Thoracic aorta (tissue), 2 donors: Measurements from ENCODE around the gene HDAC4. TPM values are rescaled to one million over a fixed set of nuclear protein-coding genes. Genes with fewer than 3 reads are reported as not detected.
"Not testable (repeated sequence)": the region's sequence is repeated elsewhere in the genome, so short reads cannot be mapped to it uniquely, and the experiment has no call there.

Experiments used
- ATAC-seq: fragments of 150-250 bp; one replicate; pipeline ENCODE4 v1.8.0; 2017; ENCODE audit warnings: low read depth; ENCODE audit not compliant: insufficient number of reproducible peaks, low FRiP score
- DNase-seq: peaks from one replicate; pipeline ENCODE4 v3.0.0-alpha.2; 2020; ENCODE audit warnings: low spot score
- H3K27ac ChIP-seq, 2 donors: fragments of 200-600 bp; sonication (generic); 1 replicate in 1 of 2; 2 replicates in 1 of 2; pipeline ENCODE4 v1.5.1; 2016; ENCODE audit warnings: mild to moderate bottlenecking in 2 of 2, moderate library complexity in 2 of 2
- H3K27me3 ChIP-seq: fragments of 200-600 bp; sonication (generic); replicated peaks from 2 replicates; pipeline ENCODE4 v1.6.0; 2016; ENCODE audit warnings: mild to moderate bottlenecking; ENCODE audit not compliant: insufficient read depth
- H3K36me3 ChIP-seq: fragments of 200-600 bp; sonication (generic); one replicate; pipeline ENCODE4 v1.5.1; 2016
- H3K4me1 ChIP-seq, 2 donors: fragments of 200-600 bp; sonication (generic); 1 replicate in 1 of 2; 2 replicates in 1 of 2; pipeline versions ENCODE4 v1.5.1 to v1.6.0; 2016; ENCODE audit warnings: low read depth in 2 of 2, mild to moderate bottlenecking in 1 of 2; ENCODE audit not compliant: control insufficient read depth in 1 of 2
- H3K4me3 ChIP-seq: fragments of 200-600 bp; sonication (generic); 2 replicates; pipeline ENCODE4 v1.5.1; 2016; ENCODE audit warnings: mild to moderate bottlenecking
- H3K9me3 ChIP-seq: fragments of 200-600 bp; sonication (generic); 2 replicates; pipeline ENCODE4 v1.5.1; 2016
- CTCF ChIP-seq: fragments of 200-600 bp; sonication (generic); IDR thresholded peaks from one replicate; pipeline ENCODE4 v1.5.1; 2019; ENCODE audit warnings: antibody characterized with exemption
- total RNA-seq, 2 donors: library from RNA; depleted of rRNA; stranded (reverse); fragments of >200 nt; gene quantifications; one replicate each; pipeline versions ENCODE4 v1.1.0 to v1.2.3, GENCODE V29; 2016

Gene HDAC4
- total RNA-seq, 2 donors from 2014 or later = 79.2 to 163 TPM

- TF ChIP-seq CTCF = no peak
- no peaks in the 10 kb centered on the region for H3K27me3 ChIP-seq
- no peak for DNase-seq
Measured at GRCh38 chr2:239179851-239180371, 220.9 kb downstream of the HDAC4 start.

GRCh38 chr2:239178954-239179353 lies 221.9 kb downstream of the HDAC4 start:
- no peak for TF ChIP-seq CTCF
- H3K36me3 ChIP-seq = peaks cover 7% of the 10 kb centered on the region
- no peak overlapping the region for H3K4me3 ChIP-seq
- DNase-seq (no peak), ATAC-seq (no peak)
- H3K27ac ChIP-seq = no peak overlapping the region
- no peaks in the 10 kb centered on the region for H3K9me3 ChIP-seq
- H3K27me3 ChIP-seq = no peaks in the 10 kb centered on the region
- no peaks in the 10 kb centered on the region for H3K4me1 ChIP-seq

More at GRCh38 chr2:239179851-239180371, 220.9 kb downstream of the HDAC4 start:
- no peak for ATAC-seq
- Histone ChIP-seq H3K4me1 (no peaks in the 10 kb centered on the region), H3K4me3 (no peak overlapping the region), H3K9me3 (no peaks in the 10 kb centered on the region), H3K27ac (no peak overlapping the region), H3K36me3 (peaks cover 6% of the 10 kb centered on the region)

GRCh38 chr2:239178484-239178883 lies 222.3 kb downstream of the HDAC4 start:
- no peak overlapping the region for H3K27ac ChIP-seq
- no peaks in the 10 kb centered on the region for H3K4me1 ChIP-seq
- TF ChIP-seq CTCF = no peak
- peaks cover 7% of the 10 kb centered on the region for H3K36me3 ChIP-seq
- no peaks in the 10 kb centered on the region for H3K27me3 ChIP-seq
- DNase-seq (no peak), ATAC-seq (no peak)
- no peaks in the 10 kb centered on the region for H3K9me3 ChIP-seq
- H3K4me3 ChIP-seq = no peak overlapping the region

- Histone ChIP-seq H3K27me3 (no peaks in the 10 kb centered on the region), H3K27ac (no peak overlapping the region), H3K4me1 (no peaks in the 10 kb centered on the region), H3K36me3 (peaks cover 7% of the 10 kb centered on the region), H3K9me3 (no peaks in the 10 kb centered on the region), H3K4me3 (no peak overlapping the region)
- TF ChIP-seq CTCF = no peak
- ATAC-seq (no peak), DNase-seq (no peak)
Measured at GRCh38 chr2:239177908-239178307, 222.9 kb downstream of the HDAC4 start.

- peaks cover 7% of the 10 kb centered on the region for H3K36me3 ChIP-seq
- no peak overlapping the region for H3K27ac ChIP-seq
- no peak for DNase-seq
Measured at GRCh38 chr2:239177325-239177724, 223.5 kb downstream of the HDAC4 start.

GRCh38 chr2:239176138-239176803 lies 224.5 kb downstream of the HDAC4 start:
- DNase-seq, H3K27me3 ChIP-seq, H3K27ac ChIP-seq, H3K36me3 ChIP-seq, H3K9me3 ChIP-seq, H3K4me3 ChIP-seq, H3K4me1 ChIP-seq, ATAC-seq: not testable (repeated sequence)

More at GRCh38 chr2:239177325-239177724, 223.5 kb downstream of the HDAC4 start:
- Histone ChIP-seq H3K9me3 (no peaks in the 10 kb centered on the region), H3K4me1 (no peaks in the 10 kb centered on the region), H3K27me3 (no peaks in the 10 kb centered on the region), H3K4me3 (no peak overlapping the region)
- TF ChIP-seq CTCF = no peak
- ATAC-seq = no peak
